Cardiac muscle cell (in vitro differentiated cells and primary cell): Measurements from ENCODE around the gene NISCH. TPM values are rescaled to one million over a fixed set of nuclear protein-coding genes. Genes with fewer than 3 reads are reported as not detected.

ENCODE experiments used
- DNase-seq, 2 donors: peaks; one replicate each; pipeline versions ENCODE4 v3.0.0 to v3.0.0-alpha.2; 2010 to 2017; ENCODE audit warnings: low read depth in 1 of 2, low spot score in 1 of 2
- H3K27ac ChIP-seq: fragments of 200-600 bp; sonication (generic); 2 replicates; pipeline ENCODE4 v1.5.1; 2016
- H3K27me3 ChIP-seq: fragments of 200-600 bp; sonication (generic); 2 replicates; pipeline ENCODE4 v1.6.0; 2016; ENCODE audit warnings: control low read depth
- H3K36me3 ChIP-seq: fragments of 200-600 bp; sonication (generic); 2 replicates; pipeline ENCODE4 v1.5.1; 2016; ENCODE audit warnings: control low read depth
- H3K4me1 ChIP-seq: fragments of 200-600 bp; sonication (generic); 2 replicates; pipeline ENCODE4 v1.8.1; 2017; ENCODE audit warnings: low read depth, mild to moderate bottlenecking, mixed run types
- H3K4me3 ChIP-seq: fragments of 200-600 bp; sonication (generic); 2 replicates; pipeline ENCODE4 v1.5.1; 2016; ENCODE audit warnings: mild to moderate bottlenecking
- H3K9me3 ChIP-seq: fragments of 200-600 bp; sonication (generic); 2 replicates; pipeline ENCODE4 v1.5.1; 2017; ENCODE audit warnings: low read depth, mild to moderate bottlenecking, control low read depth
- CTCF ChIP-seq: IDR thresholded peaks from 2 replicates; pipeline ENCODE4 v1.5.1; 2012; ENCODE audit warnings: low read depth, mild to moderate bottlenecking, low read length
- polyA plus RNA-seq: library from polyadenylated mRNA; unstranded; fragments of >200 nt; fragmentation: Nextera tagmentation; extraction: Ambion mirVana; gene quantifications from 2 replicates; pipeline ENCODE4 v1.2.1, GENCODE V29; 2016
- total RNA-seq: library from RNA; depleted of rRNA; stranded (reverse); fragments of >200 nt; gene quantifications from 2 replicates; pipeline ENCODE4 v1.2.3, GENCODE V29; 2016

Gene NISCH
- total and polyA plus RNA-seq, 2 experiments from 2014 or later, result 80.8 to 205 TPM

- no peak for TF ChIP-seq CTCF
- DNase-seq, result no peak
- H3K4me1 ChIP-seq, result peaks cover 24% of the 10 kb centered on the region
- H3K9me3 ChIP-seq, result no peaks in the 10 kb centered on the region
- H3K4me3 ChIP-seq, result no peak overlapping the region
- H3K27me3 ChIP-seq, result no peaks in the 10 kb centered on the region
- H3K36me3 ChIP-seq, result peaks cover 51% of the 10 kb centered on the region
- no peak overlapping the region for H3K27ac ChIP-seq
These were observed 2.8 kb downstream of the NISCH start for GRCh38 chr3:52458031-52458760.

GRCh38 chr3:52458770-52459545, 3.6 kb downstream of the NISCH start:
- no peaks in the 10 kb centered on the region for H3K27me3 ChIP-seq
- H3K9me3 ChIP-seq, result no peaks in the 10 kb centered on the region
- DNase-seq, result no peak
- H3K36me3 ChIP-seq, result peaks cover 54% of the 10 kb centered on the region
- H3K4me1 ChIP-seq, result peaks cover 24% of the 10 kb centered on the region
- no peak overlapping the region for H3K4me3 ChIP-seq
- no peak overlapping the region for H3K27ac ChIP-seq
- no peak for TF ChIP-seq CTCF

GRCh38 chr3:52461874-52462273, 6.5 kb downstream of the NISCH start:
- Histone ChIP-seq H3K27me3 (no peaks in the 10 kb centered on the region), H3K4me3 (no peak overlapping the region), H3K9me3 (no peaks in the 10 kb centered on the region), H3K27ac (no peak overlapping the region), H3K36me3 (peaks cover 57% of the 10 kb centered on the region), H3K4me1 (peaks cover 11% of the 10 kb centered on the region)
- no peak for TF ChIP-seq CTCF
- DNase-seq, result no peak

GRCh38 chr3:52463416-52463815, 8.0 kb downstream of the NISCH start:
- no peak for DNase-seq
- no peaks in the 10 kb centered on the region for H3K27me3 ChIP-seq
- peaks cover 9% of the 10 kb centered on the region for H3K4me1 ChIP-seq
- no peak overlapping the region for H3K4me3 ChIP-seq
- H3K36me3 ChIP-seq, result peaks cover 47% of the 10 kb centered on the region
- no peaks in the 10 kb centered on the region for H3K9me3 ChIP-seq
- no peak for TF ChIP-seq CTCF
- H3K27ac ChIP-seq, result no peak overlapping the region

- Histone ChIP-seq H3K9me3 (no peaks in the 10 kb centered on the region), H3K4me1 (peaks cover 17% of the 10 kb centered on the region), H3K27ac (peak overlapping the region; percentile 78), H3K36me3 (peaks cover 16% of the 10 kb centered on the region), H3K27me3 (no peaks in the 10 kb centered on the region), H3K4me3 (no peak overlapping the region)
- DNase-seq, result peak in 1 of 2 donors; percentile 58
- no peak for TF ChIP-seq CTCF
These were observed 12.9 kb downstream of the NISCH start for GRCh38 chr3:52468336-52468735.
